HepG2 (cell line): ENCODE results near the gene THSD1. TPM values are rescaled to one million over a fixed set of nuclear protein-coding genes. Genes with fewer than 3 reads are reported as not detected.
A peak's percentile ranks its signal among the peaks of the same experiment; 100 is the strongest.

Experiments
- BORCS8-MEF2B ChIP-seq: sonication (generic); formaldehyde crosslinking; IDR thresholded peaks from 2 replicates; pipeline ENCODE4 v1.8.0; 2022; ENCODE audit warnings: mild to moderate bottlenecking, missing genetic modification reagents
- DNMT3B ChIP-seq: conservative IDR thresholded peaks from 2 replicates; pipeline ENCODE4 v1.6.1; 2016; ENCODE audit warnings: missing biosample characterization, control low read depth
- DPF2 ChIP-seq: sonication (generic); formaldehyde crosslinking; IDR thresholded peaks from 2 replicates; pipeline ENCODE4 v1.4.0; 2020; ENCODE audit warnings: mild to moderate bottlenecking, low read depth, missing genetic modification reagents, borderline replicate concordance
- GATAD1 ChIP-seq: IDR thresholded peaks from 2 replicates; pipeline ENCODE4 v1.6.1; 2016; ENCODE audit warnings: missing genetic modification reagents, missing compliant biosample characterization
- GFI1 ChIP-seq: sonication (generic); formaldehyde crosslinking; IDR thresholded peaks from 2 replicates; pipeline ENCODE4 v1.5.0; 2020; ENCODE audit warnings: missing genetic modification reagents, mild to moderate bottlenecking, borderline replicate concordance
- HIVEP1 ChIP-seq: sonication (generic); formaldehyde crosslinking; IDR thresholded peaks from 2 replicates; pipeline ENCODE4 v1.4.0; 2020; ENCODE audit warnings: mild to moderate bottlenecking, missing genetic modification reagents
- MED1 ChIP-seq: sonication (generic); formaldehyde crosslinking; IDR thresholded peaks from 2 replicates; pipeline ENCODE4 v1.4.0; 2020; ENCODE audit warnings: missing genetic modification reagents
- PRPF4 ChIP-seq: fragments of 200-400 bp; formaldehyde crosslinking; IDR thresholded peaks from 2 replicates; pipeline ENCODE4 v1.6.1; 2016; ENCODE audit warnings: low read length, low read depth; ENCODE audit not compliant: poor library complexity, severe bottlenecking
- RFXANK ChIP-seq: IDR thresholded peaks from 2 replicates; pipeline ENCODE4 v1.6.1; 2016
- SNAPC2 ChIP-seq: sonication (generic); formaldehyde crosslinking; IDR thresholded peaks from 2 replicates; pipeline ENCODE4 v1.8.1; 2022; ENCODE audit warnings: mild to moderate bottlenecking, missing genetic modification reagents
- SNRNP70 ChIP-seq: fragments of 200-400 bp; formaldehyde crosslinking; IDR thresholded peaks from 2 replicates; pipeline ENCODE4 v1.6.1; 2017; ENCODE audit warnings: mild to moderate bottlenecking, low read depth, low read length, moderate library complexity
- ZBTB1 ChIP-seq: sonication (generic); formaldehyde crosslinking; IDR thresholded peaks from 2 replicates; pipeline ENCODE4 v1.4.0; 2020; ENCODE audit warnings: missing genetic modification reagents, borderline replicate concordance
- ZKSCAN5 ChIP-seq: sonication (generic); formaldehyde crosslinking; IDR thresholded peaks from 2 replicates; pipeline ENCODE4 v1.5.1; 2020; ENCODE audit warnings: mild to moderate bottlenecking, missing genetic modification reagents
- ZNF274 ChIP-seq: sonication (generic); formaldehyde crosslinking; IDR thresholded peaks from 2 replicates; pipeline ENCODE4 v1.5.1; 2020; ENCODE audit warnings: mild to moderate bottlenecking, missing genetic modification reagents
- ZNF33A ChIP-seq: sonication (generic); formaldehyde crosslinking; IDR thresholded peaks from 2 replicates; pipeline ENCODE4 v1.5.1; 2020; ENCODE audit warnings: missing genetic modification reagents, mild to moderate bottlenecking, moderate library complexity, borderline replicate concordance
- ZNF432 ChIP-seq: sonication (generic); formaldehyde crosslinking; IDR thresholded peaks from 2 replicates; pipeline ENCODE4 v1.5.0; 2020; ENCODE audit warnings: missing genetic modification reagents, mild to moderate bottlenecking, borderline replicate concordance
- ZNF674 ChIP-seq: sonication (generic); formaldehyde crosslinking; IDR thresholded peaks from 2 replicates; pipeline ENCODE4 v1.5.0; 2020; ENCODE audit warnings: low read depth, mild to moderate bottlenecking, missing genetic modification reagents
- ZNF772 ChIP-seq: sonication (generic); formaldehyde crosslinking; IDR thresholded peaks from 2 replicates; pipeline ENCODE4 v1.5.0; 2020; ENCODE audit warnings: mild to moderate bottlenecking, missing genetic modification reagents
- ZNF879 ChIP-seq: sonication (generic); formaldehyde crosslinking; IDR thresholded peaks from 2 replicates; pipeline ENCODE4 v1.8.1; 2023; ENCODE audit warnings: missing genetic modification reagents
- polyA plus RNA-seq, 8 experiments: library from polyadenylated mRNA; depleted of rRNA in 3 of 8; stranded (reverse) in 7 of 8; unstranded in 1 of 8; fragments of >200 nt; fragmentation: Illumina TruSeq in 4 of 8; extraction: Trizol in 4 of 8; gene quantifications; 2 replicates each; pipeline versions ENCODE4 v1.2.1 to v1.2.3, GENCODE V29; 2011 to 2016; ENCODE audit warnings: low read depth in 4 of 8, missing spikeins in 1 of 8, mixed read lengths in 1 of 8; ENCODE audit not compliant: insufficient read depth in 1 of 8
- total RNA-seq, 5 experiments: library from RNA; depleted of rRNA; stranded (reverse); fragments of >200 nt; fragmentation: Illumina TruSeq; extraction: Trizol; gene quantifications; 2 replicates each; pipeline ENCODE4 v1.2.3, GENCODE V29; 2016; ENCODE audit warnings: low read depth in 1 of 5
- TF ChIP-seq, protein P1 (sequence below): IDR thresholded peaks from 2 replicates; pipeline ENCODE4 v1.6.1; 2016; ENCODE audit warnings: control low read depth
- TF ChIP-seq, protein P2 (sequence below), 2 experiments: fragments of 450-650 bp in 1 of 2; sonication (generic) in 1 of 2; formaldehyde crosslinking; IDR thresholded peaks; 2 replicates each; pipeline versions ENCODE4 v1.5.0 to v1.8.0; 2020 to 2022; ENCODE audit warnings: mild to moderate bottlenecking in 1 of 2, missing genetic modification reagents in 1 of 2
- TF ChIP-seq, protein P3 (sequence below): sonication (generic); formaldehyde crosslinking; IDR thresholded peaks from 2 replicates; pipeline ENCODE4 v1.5.0; 2020; ENCODE audit warnings: missing genetic modification reagents, mild to moderate bottlenecking, borderline replicate concordance
- TF ChIP-seq, protein P4 (sequence below): sonication (generic); formaldehyde crosslinking; IDR thresholded peaks from 2 replicates; pipeline ENCODE4 v1.5.1; 2020; ENCODE audit warnings: missing genetic modification reagents, mild to moderate bottlenecking, borderline replicate concordance

THSD1 gene
- total and polyA plus RNA-seq, 2 of the 13 experiments (the other 11 are each of a cell fraction or from before 2014, with no cell fraction given): 0.11 to 0.15 TPM

DNA sequence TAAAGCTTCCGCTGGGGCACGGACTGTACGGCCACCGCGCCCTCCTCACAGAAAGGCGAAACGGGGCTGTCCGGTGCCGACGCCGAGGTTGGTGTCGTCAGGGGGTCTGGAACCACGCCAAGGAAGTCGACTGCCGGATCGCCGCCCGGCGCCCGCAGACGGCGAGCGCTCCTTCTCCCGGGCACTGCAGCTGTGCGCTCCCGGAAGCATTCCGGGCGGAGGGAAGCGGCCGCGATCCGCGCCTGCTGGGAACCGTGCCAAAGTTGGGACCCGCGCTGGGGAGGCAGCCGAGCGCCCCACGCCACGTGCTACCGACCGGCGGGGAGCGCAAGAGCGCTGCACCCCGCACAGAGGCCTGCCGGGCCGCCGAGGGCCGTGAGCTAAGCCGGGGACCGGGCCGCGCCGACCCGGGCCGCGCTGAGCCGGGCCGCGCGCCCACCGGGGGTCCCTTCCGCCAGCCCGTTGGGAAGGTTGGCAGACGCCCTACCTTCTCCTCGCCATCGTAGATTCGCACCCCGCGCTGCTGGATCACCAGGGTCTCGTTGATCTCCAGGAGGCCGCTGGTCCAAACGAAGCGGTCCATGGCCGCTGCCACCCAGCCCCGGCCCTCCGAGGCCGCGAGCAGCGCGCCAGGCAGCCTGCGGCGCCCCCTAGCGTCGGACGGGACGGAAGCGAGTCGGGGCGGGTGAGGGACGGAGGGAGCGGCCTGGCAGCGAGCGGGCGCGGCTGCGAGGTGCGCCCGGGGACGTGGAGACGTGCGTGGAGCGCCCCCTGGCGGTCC lies 44.2 kb upstream of the THSD1 start, which contains the start of gene VPS36 (continued):
- TF ChIP-seq, protein P1, sequence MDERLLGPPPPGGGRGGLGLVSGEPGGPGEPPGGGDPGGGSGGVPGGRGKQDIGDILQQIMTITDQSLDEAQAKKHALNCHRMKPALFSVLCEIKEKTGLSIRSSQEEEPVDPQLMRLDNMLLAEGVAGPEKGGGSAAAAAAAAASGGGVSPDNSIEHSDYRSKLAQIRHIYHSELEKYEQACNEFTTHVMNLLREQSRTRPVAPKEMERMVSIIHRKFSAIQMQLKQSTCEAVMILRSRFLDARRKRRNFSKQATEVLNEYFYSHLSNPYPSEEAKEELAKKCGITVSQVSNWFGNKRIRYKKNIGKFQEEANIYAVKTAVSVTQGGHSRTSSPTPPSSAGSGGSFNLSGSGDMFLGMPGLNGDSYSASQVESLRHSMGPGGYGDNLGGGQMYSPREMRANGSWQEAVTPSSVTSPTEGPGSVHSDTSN (CRISPR knock-in tag): no peak
- no peak for TF ChIP-seq SNRNP70
- peak; percentile 81 for TF ChIP-seq MED1 (CRISPR knock-in tag)
- TF ChIP-seq, protein P2, sequence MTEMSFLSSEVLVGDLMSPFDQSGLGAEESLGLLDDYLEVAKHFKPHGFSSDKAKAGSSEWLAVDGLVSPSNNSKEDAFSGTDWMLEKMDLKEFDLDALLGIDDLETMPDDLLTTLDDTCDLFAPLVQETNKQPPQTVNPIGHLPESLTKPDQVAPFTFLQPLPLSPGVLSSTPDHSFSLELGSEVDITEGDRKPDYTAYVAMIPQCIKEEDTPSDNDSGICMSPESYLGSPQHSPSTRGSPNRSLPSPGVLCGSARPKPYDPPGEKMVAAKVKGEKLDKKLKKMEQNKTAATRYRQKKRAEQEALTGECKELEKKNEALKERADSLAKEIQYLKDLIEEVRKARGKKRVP (CRISPR knock-in tag; IDR thresholded peaks at IDR 0.05): no peak; a peak in 1 of 4 replicates
- no peak for TF ChIP-seq ZNF33A (CRISPR knock-in tag)
- TF ChIP-seq BORCS8-MEF2B (CRISPR knock-in tag): peak; percentile 81
- TF ChIP-seq, protein P3, sequence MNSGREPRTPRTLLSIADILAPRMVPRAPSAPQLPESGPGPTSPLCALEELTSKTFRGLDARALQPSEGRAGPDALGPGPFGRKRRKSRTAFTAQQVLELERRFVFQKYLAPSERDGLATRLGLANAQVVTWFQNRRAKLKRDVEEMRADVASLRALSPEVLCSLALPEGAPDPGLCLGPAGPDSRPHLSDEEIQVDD (CRISPR knock-in tag): no peak
- peak; percentile 86; the same call in 1 of the 2 replicates for TF ChIP-seq ZNF674 (CRISPR knock-in tag)
- no peak for TF ChIP-seq PRPF4
- TF ChIP-seq DNMT3B (CRISPR knock-in tag): peak; percentile 35; the same call in 1 of the 2 replicates
- TF ChIP-seq ZKSCAN5 (CRISPR knock-in tag): no peak
- TF ChIP-seq HIVEP1: no peak
- TF ChIP-seq, protein P4, sequence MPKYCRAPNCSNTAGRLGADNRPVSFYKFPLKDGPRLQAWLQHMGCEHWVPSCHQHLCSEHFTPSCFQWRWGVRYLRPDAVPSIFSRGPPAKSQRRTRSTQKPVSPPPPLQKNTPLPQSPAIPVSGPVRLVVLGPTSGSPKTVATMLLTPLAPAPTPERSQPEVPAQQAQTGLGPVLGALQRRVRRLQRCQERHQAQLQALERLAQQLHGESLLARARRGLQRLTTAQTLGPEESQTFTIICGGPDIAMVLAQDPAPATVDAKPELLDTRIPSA: no peak
- 0 out of 2 replicates have a peak, but pooled peaks have one; percentile 51 for TF ChIP-seq ZNF879
- no peak for TF ChIP-seq SNAPC2
- no peak for TF ChIP-seq DPF2 (CRISPR knock-in tag)
- peak; percentile 85 for TF ChIP-seq ZNF274 (CRISPR knock-in tag)
- no peak; the same call in 1 of the 2 replicates for TF ChIP-seq GFI1
- TF ChIP-seq ZNF772 (CRISPR knock-in tag): peak; percentile 38; the same call in 1 of the 2 replicates
- TF ChIP-seq ZNF432: no peak
- peak; percentile 65; the same call in 1 of the 2 replicates for TF ChIP-seq RFXANK
- 0 out of 2 replicates have a peak, but pooled peaks have one; percentile 14 for TF ChIP-seq GATAD1 (CRISPR knock-in tag)
- TF ChIP-seq ZBTB1: no peak
